HepG2 (cell line): ENCODE measurements around the gene FBN2. TPM values are rescaled to one million over a fixed set of nuclear protein-coding genes. Genes with fewer than 3 reads are reported as not detected.

ENCODE experiments used
- ATAC-seq: fragments of 200-7000 bp; cut with Tn5 transposase; 3 replicates; pipeline ENCODE4 v1.9.1; 2020; ENCODE audit warnings: mild to moderate bottlenecking, moderate library complexity
- BruUV-seq: library from RNA; stranded (reverse); fragments of 400-500 nt; replicated peaks from 2 replicates; lab custom pipeline; 2021; lab: Mats Ljungman, UMichigan
- CTCF ChIA-PET: fragments of 300-600 bp; formaldehyde crosslinking; extraction: SDS; loops from one replicate; lab custom pipeline; 2021; ENCODE audit warnings: low total read pairs, inconsistent platforms, low intra/inter-chr PET ratio; lab: Yijun Ruan, JAX
- POLR2A ChIA-PET: fragments of 350-600 bp; sonication (Branson Sonifier 250); formaldehyde crosslinking; loops from one replicate; lab custom pipeline; 2020; ENCODE audit warnings: antibody characterized with exemption, inconsistent platforms; lab: Yijun Ruan, JAX
- DNase-seq: peaks from one replicate; pipeline ENCODE4 v3.0.0-alpha.2; 2015; ENCODE audit warnings: low spot score
- FAIRE-seq: peaks from 3 replicates; lab custom pipeline; 2011; peaks lifted over from hg19 to GRCh38; lab: Jason Lieb, UNC
- H2AFZ ChIP-seq: one replicate; pipeline ENCODE4 v1.6.1; 2011; ENCODE audit warnings: low read length, inconsistent platforms
- H3K27ac ChIP-seq: fragments of 300-600 bp; 3 replicates; pipeline ENCODE4 v1.8.0; 2011; ENCODE audit warnings: mixed run types, mild to moderate bottlenecking, mixed read lengths, low read length, inconsistent platforms; ENCODE audit not compliant: insufficient read depth; ENCODE audit errors: extremely low read length
- H3K27me3 ChIP-seq, 2 experiments: fragments of 200-600 bp in 1 of 2; 2 replicates in 1 of 2; 3 replicates in 1 of 2; pipeline versions ENCODE4 v1.6.0 to v1.8.0; 2011; ENCODE audit warnings: low read length in 2 of 2, mild to moderate bottlenecking in 2 of 2, moderate library complexity in 2 of 2, inconsistent platforms in 1 of 2; ENCODE audit not compliant: insufficient read depth in 2 of 2, control insufficient read depth in 1 of 2
- H3K36me3 ChIP-seq, 2 experiments: fragments of 200-600 bp in 1 of 2; replicated peaks in 1 of 2; 2 replicates in 1 of 2; 3 replicates in 1 of 2; pipeline versions ENCODE4 v1.5.1 to v1.8.0; 2011; ENCODE audit warnings: low read length in 2 of 2, inconsistent platforms in 1 of 2; ENCODE audit not compliant: insufficient read depth in 2 of 2, control insufficient read depth in 1 of 2
- H3K4me1 ChIP-seq: 2 replicates; pipeline ENCODE4 v1.5.1; 2012; ENCODE audit warnings: low read length, inconsistent platforms; ENCODE audit not compliant: insufficient read depth
- H3K4me2 ChIP-seq: 2 replicates; pipeline ENCODE4 v1.6.0; 2011; ENCODE audit warnings: low read depth, low read length, inconsistent platforms
- H3K4me3 ChIP-seq, 3 experiments: fragments of 200-600 bp in 1 of 3; sonication (generic), shearing (Covaris generic) in 1 of 3; replicated peaks in 1 of 3; 2 replicates each; pipeline ENCODE4 v1.5.1; 2011 to 2016; ENCODE audit warnings: low read length in 3 of 3, inconsistent platforms in 2 of 3, low read depth in 2 of 3, mild to moderate bottlenecking in 2 of 3, control low read depth in 1 of 3, mixed read lengths in 1 of 3; ENCODE audit not compliant: insufficient read depth in 1 of 3
- H3K79me2 ChIP-seq: one replicate; pipeline ENCODE4 v1.6.1; 2011; ENCODE audit warnings: low read length, inconsistent platforms; ENCODE audit not compliant: insufficient read depth
- H3K9ac ChIP-seq: 2 replicates; pipeline ENCODE4 v1.6.0; 2011; ENCODE audit warnings: mild to moderate bottlenecking, low read depth, low read length, inconsistent platforms; ENCODE audit not compliant: insufficient read depth
- H3K9me3 ChIP-seq: 2 replicates; pipeline ENCODE4 v1.5.1; 2012; ENCODE audit warnings: mild to moderate bottlenecking, low read length
- H4K20me1 ChIP-seq: 2 replicates; pipeline ENCODE4 v1.6.0; 2011; ENCODE audit warnings: inconsistent platforms, mild to moderate bottlenecking, low read length, moderate library complexity; ENCODE audit not compliant: insufficient read depth
- CHD4 ChIP-seq: fragments of 200-600 bp; sonication (generic); IDR thresholded peaks from 2 replicates; pipeline ENCODE4 v1.7.0; 2017; ENCODE audit warnings: mild to moderate bottlenecking, low read length, borderline replicate concordance
- CREM ChIP-seq, 2 experiments: sonication (generic) in 1 of 2; formaldehyde crosslinking in 1 of 2; IDR thresholded peaks; 2 replicates each; pipeline versions ENCODE4 v1.4.0 to v1.6.1; 2016 to 2020; ENCODE audit warnings: antibody characterized with exemption in 1 of 2, mild to moderate bottlenecking in 1 of 2, missing genetic modification reagents in 1 of 2
- HMGA1 ChIP-seq: sonication (generic); formaldehyde crosslinking; conservative IDR thresholded peaks from 2 replicates; pipeline ENCODE4 v1.4.0; 2020; ENCODE audit warnings: missing genetic modification reagents
- HNRNPL ChIP-seq: fragments of 200-400 bp; formaldehyde crosslinking; IDR thresholded peaks from 2 replicates; pipeline ENCODE4 v1.6.1; 2017; ENCODE audit warnings: mild to moderate bottlenecking, low read depth, low read length
- MIER2 ChIP-seq: IDR thresholded peaks from 2 replicates; pipeline ENCODE4 v1.6.1; 2016; ENCODE audit warnings: missing biosample characterization, missing genetic modification reagents
- NFIB ChIP-seq: sonication (generic); formaldehyde crosslinking; IDR thresholded peaks from 2 replicates; pipeline ENCODE4 v1.9.0; 2021; ENCODE audit warnings: missing genetic modification reagents, mild to moderate bottlenecking, borderline replicate concordance
- NFIC ChIP-seq: IDR thresholded peaks from 2 replicates; pipeline ENCODE4 v1.6.1; 2012; ENCODE audit warnings: mild to moderate bottlenecking, low read length, inconsistent platforms
- RFXANK ChIP-seq: IDR thresholded peaks from 2 replicates; pipeline ENCODE4 v1.6.1; 2016
- SP2 ChIP-seq: sonication (generic); formaldehyde crosslinking; IDR thresholded peaks from 2 replicates; pipeline ENCODE4 v1.5.1; 2020; ENCODE audit warnings: mild to moderate bottlenecking, missing genetic modification reagents
- TRIM24 ChIP-seq: sonication (generic); formaldehyde crosslinking; IDR thresholded peaks from 2 replicates; pipeline ENCODE4 v1.8.0; 2022; ENCODE audit warnings: mild to moderate bottlenecking, missing genetic modification reagents
- ZFYVE20 ChIP-seq: sonication (generic); formaldehyde crosslinking; IDR thresholded peaks from 2 replicates; pipeline ENCODE4 v1.8.0; 2023; ENCODE audit warnings: low read depth, mild to moderate bottlenecking, moderate library complexity, missing genetic modification reagents, borderline replicate concordance
- ZNF317 ChIP-seq: sonication (generic); formaldehyde crosslinking; IDR thresholded peaks from 2 replicates; pipeline ENCODE4 v1.5.0; 2020; ENCODE audit warnings: mild to moderate bottlenecking, missing genetic modification reagents
- ZNF549 ChIP-seq: sonication (generic); formaldehyde crosslinking; IDR thresholded peaks from 2 replicates; pipeline ENCODE4 v1.5.0; 2020; ENCODE audit warnings: missing genetic modification reagents
- ZNF614 ChIP-seq: IDR thresholded peaks from 2 replicates; pipeline ENCODE4 v1.6.1; 2018; ENCODE audit warnings: missing biosample characterization, missing genetic modification reagents, inconsistent platforms, borderline replicate concordance
- ZNF781 ChIP-seq: sonication (generic); formaldehyde crosslinking; IDR thresholded peaks from 2 replicates; pipeline ENCODE4 v1.5.1; 2020; ENCODE audit warnings: borderline replicate concordance, mild to moderate bottlenecking, missing genetic modification reagents; ENCODE audit errors: not compliant biosample characterization
- WGBS: methylation state at CpG from one replicate; pipeline ENCODE4 v1.1.6; 2017; ENCODE audit warnings: low lambda C conversion rate; 5-methylcytosine and 5-hydroxymethylcytosine counted together
- in situ Hi-C: cut with HindIII; loops from 2 replicates; pipeline ENCODE4 v1.10.0; 2017; ENCODE audit warnings: low pct_unique_long_range_greater_than_20kb; ENCODE audit not compliant: extremely low pct_ligation_motif_present
- intact Hi-C: fragments of 100-400 bp; cut with micrococcal nuclease; formaldehyde crosslinking; loops from one replicate; pipeline ENCODE4 v1.10.0; 2022; ENCODE audit not compliant: unreplicated experiment
- polyA plus RNA-seq, 8 experiments: library from polyadenylated mRNA; depleted of rRNA in 3 of 8; stranded (reverse) in 7 of 8; unstranded in 1 of 8; fragments of >200 nt; fragmentation: Illumina TruSeq in 4 of 8; extraction: Trizol in 4 of 8; gene quantifications; 2 replicates each; pipeline versions ENCODE4 v1.2.1 to v1.2.3, GENCODE V29; 2011 to 2016; ENCODE audit warnings: low read depth in 4 of 8, missing spikeins in 1 of 8, mixed read lengths in 1 of 8; ENCODE audit not compliant: insufficient read depth in 1 of 8
- total RNA-seq, 5 experiments: library from RNA; depleted of rRNA; stranded (reverse); fragments of >200 nt; fragmentation: Illumina TruSeq; extraction: Trizol; gene quantifications; 2 replicates each; pipeline ENCODE4 v1.2.3, GENCODE V29; 2016; ENCODE audit warnings: low read depth in 1 of 5
- TF ChIP-seq, protein P1 (sequence below): sonication (generic); formaldehyde crosslinking; IDR thresholded peaks from 2 replicates; pipeline ENCODE4 v1.8.1; 2023; ENCODE audit warnings: missing genetic modification reagents, mild to moderate bottlenecking, borderline replicate concordance
- TF ChIP-seq, protein P2 (sequence below): sonication (generic); formaldehyde crosslinking; IDR thresholded peaks from 2 replicates; pipeline ENCODE4 v1.4.0; 2020; ENCODE audit warnings: missing genetic modification reagents, borderline replicate concordance

FBN2 gene
- total and polyA plus RNA-seq, 2 of the 13 experiments (the other 11 are each of a cell fraction or from before 2014, with no cell fraction given), result not detected

DNA sequence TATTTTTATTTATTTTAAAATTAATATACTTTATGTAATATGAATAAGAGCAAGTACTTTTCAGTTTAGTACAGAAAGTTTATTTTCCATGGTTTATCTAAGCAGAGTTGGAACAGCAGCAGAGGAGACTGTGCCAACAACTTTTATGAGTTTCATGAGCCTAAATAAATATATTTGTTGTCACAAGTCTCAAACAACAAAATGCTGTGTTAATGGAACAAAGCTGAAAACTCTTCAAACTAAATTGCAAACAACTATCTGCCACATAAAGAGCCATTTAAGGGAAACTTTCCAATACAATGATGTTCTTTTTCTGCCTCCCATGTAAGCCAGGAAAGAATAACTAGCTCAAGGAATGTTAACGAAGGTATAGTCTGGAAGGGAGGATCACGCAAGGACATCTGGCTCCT lies 96.1 kb downstream of the FBN2 start:
- no peak overlapping the region for H3K9ac ChIP-seq
- in situ Hi-C loops, result no loop called here

More for the DNA sequence above, 96.1 kb downstream of the FBN2 start:
- FAIRE-seq (no peak), DNase-seq (no peak), ATAC-seq (no peak)
- BruUV-seq, result no TSS peak
- Histone ChIP-seq H3K27me3 (no peaks in the 10 kb centered on the region), H3K9me3 (no peaks in the 10 kb centered on the region), H2AFZ (no peak overlapping the region), H3K79me2 (no peaks in the 10 kb centered on the region), H4K20me1 (no peaks in the 10 kb centered on the region), H3K4me2 (no peak overlapping the region), H3K4me3 (no peak overlapping the region), H3K27ac (no peak overlapping the region), H3K4me1 (no peaks in the 10 kb centered on the region), H3K36me3 (no peaks in the 10 kb centered on the region)
- POLR2A ChIA-PET, result no interaction called here
- WGBS, result 0% methylated on average over 2 of the region's 2 CpGs
- TF ChIP-seq NFIB (CRISPR knock-in tag), result no peak
- no peak for TF ChIP-seq CREM (IDR thresholded peaks at IDR 0.05)
- TF ChIP-seq CREM (CRISPR knock-in tag; IDR thresholded peaks at IDR 0.05), result no peak
- TF ChIP-seq ZNF781 (CRISPR knock-in tag), result no peak
- no peak for TF ChIP-seq CHD4
- TF ChIP-seq TRIM24 (CRISPR knock-in tag), result no peak
- TF ChIP-seq ZNF614 (CRISPR knock-in tag), result no peak
- TF ChIP-seq ZNF317 (CRISPR knock-in tag), result no peak
- TF ChIP-seq RFXANK, result no peak
- no peak for TF ChIP-seq ZNF549
- no peak for TF ChIP-seq NFIC
- no peak for TF ChIP-seq HNRNPL
- TF ChIP-seq ZFYVE20, result no peak
- TF ChIP-seq, protein P1, sequence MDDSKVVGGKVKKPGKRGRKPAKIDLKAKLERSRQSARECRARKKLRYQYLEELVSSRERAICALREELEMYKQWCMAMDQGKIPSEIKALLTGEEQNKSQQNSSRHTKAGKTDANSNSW, result no peak
- TF ChIP-seq SP2 (CRISPR knock-in tag), result no peak
- no peak for TF ChIP-seq HMGA1 (CRISPR knock-in tag)
- no peak for TF ChIP-seq MIER2 (CRISPR knock-in tag)
- TF ChIP-seq, protein P2, sequence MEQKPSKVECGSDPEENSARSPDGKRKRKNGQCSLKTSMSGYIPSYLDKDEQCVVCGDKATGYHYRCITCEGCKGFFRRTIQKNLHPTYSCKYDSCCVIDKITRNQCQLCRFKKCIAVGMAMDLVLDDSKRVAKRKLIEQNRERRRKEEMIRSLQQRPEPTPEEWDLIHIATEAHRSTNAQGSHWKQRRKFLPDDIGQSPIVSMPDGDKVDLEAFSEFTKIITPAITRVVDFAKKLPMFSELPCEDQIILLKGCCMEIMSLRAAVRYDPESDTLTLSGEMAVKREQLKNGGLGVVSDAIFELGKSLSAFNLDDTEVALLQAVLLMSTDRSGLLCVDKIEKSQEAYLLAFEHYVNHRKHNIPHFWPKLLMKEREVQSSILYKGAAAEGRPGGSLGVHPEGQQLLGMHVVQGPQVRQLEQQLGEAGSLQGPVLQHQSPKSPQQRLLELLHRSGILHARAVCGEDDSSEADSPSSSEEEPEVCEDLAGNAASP, result no peak
- CTCF ChIA-PET, result no interaction called here
- intact Hi-C loops, result no loop called here
